ENCODE measurements around the gene NDUFV1.

NDUFV1 gene

GRCh38 chr11:67606492-67607295, at the start of gene NDUFV1:
TSS of gene NDUFV1 (plus strand) at chr11:67606936. CDS start at chr11:67607005, 69 bp downstream.
- peak; percentile 76; the same call in 1 of the 2 replicates for TF ChIP-seq ZFX (IDR thresholded peaks at IDR 0.05)
- peak; percentile 75 for TF ChIP-seq CTCF (conservative IDR thresholded peaks at IDR 0.05)
- H3K27ac ChIP-seq, result peak within 1 kb of the TSS; percentile 86

GRCh38 chr11:67558084-67558772, 48.5 kb upstream of the NDUFV1 start:
- no peak for TF ChIP-seq ZFX (IDR thresholded peaks at IDR 0.05)
- no peak for TF ChIP-seq CTCF (conservative IDR thresholded peaks at IDR 0.05)
- H3K27ac ChIP-seq, result no peak overlapping the region

- H3K27ac ChIP-seq, result no peak overlapping the region
These were observed 44.6 kb upstream of the NDUFV1 start for GRCh38 chr11:67561971-67562619.

GRCh38 chr11:67562963-67563704, 43.6 kb upstream of the NDUFV1 start:
- peak overlapping the region; percentile 20; the same call in 1 of the 2 replicates for H3K27ac ChIP-seq
- TF ChIP-seq CTCF (conservative IDR thresholded peaks at IDR 0.05), result no peak
- TF ChIP-seq ZFX (IDR thresholded peaks at IDR 0.05), result no peak

More at GRCh38 chr11:67561971-67562619, 44.6 kb upstream of the NDUFV1 start:
- TF ChIP-seq ZFX (IDR thresholded peaks at IDR 0.05) (no peak), CTCF (conservative IDR thresholded peaks at IDR 0.05) (no peak)

- peak overlapping the region; percentile 20; the same call in 1 of the 2 replicates for H3K27ac ChIP-seq
These were observed 43.0 kb upstream of the NDUFV1 start for GRCh38 chr11:67563705-67564114.

- peak overlapping the region; percentile 20; the same call in 1 of the 2 replicates for H3K27ac ChIP-seq
- TF ChIP-seq ZFX (IDR thresholded peaks at IDR 0.05) (no peak), CTCF (conservative IDR thresholded peaks at IDR 0.05) (no peak)
These were observed 42.5 kb upstream of the NDUFV1 start for GRCh38 chr11:67564230-67564629.

- TF ChIP-seq CTCF (conservative IDR thresholded peaks at IDR 0.05) (no peak), ZFX (IDR thresholded peaks at IDR 0.05) (no peak)
These were observed 35.3 kb upstream of the NDUFV1 start for GRCh38 chr11:67571443-67571842.

More at GRCh38 chr11:67571443-67571842, 35.3 kb upstream of the NDUFV1 start:
- H3K27ac ChIP-seq, result no peak overlapping the region
